Stomach (tissue), 4 donors: ENCODE measurements around the gene NTRK3.

Experiments used
- EP300 ChIP-seq: sonication (generic); formaldehyde crosslinking; IDR thresholded peaks from one replicate; pipeline ENCODE4 v1.6.1; 2017; ENCODE audit warnings: antibody characterized with exemption
- POLR2A ChIP-seq, 4 donors: fragments of 450-650 bp; IDR thresholded peaks; one replicate each; pipeline ENCODE4 v1.6.1; 2016; ENCODE audit warnings: antibody characterized with exemption in 4 of 4, control low read depth in 2 of 4, mild to moderate bottlenecking in 1 of 4, moderate library complexity in 1 of 4
- POLR2AphosphoS5 ChIP-seq, 3 donors: sonication (generic); formaldehyde crosslinking; IDR thresholded peaks; one replicate each; pipeline ENCODE4 v1.6.1; 2016; ENCODE audit warnings: antibody characterized with exemption in 3 of 3
- TF ChIP-seq, protein P1 (sequence below), 7 experiments: fragments of 450-650 bp in 4 of 7; fragments of 200-600 bp in 3 of 7; sonication (generic) in 3 of 7; IDR thresholded peaks; one replicate each; pipeline ENCODE4 v1.5.1; 2016 to 2019; ENCODE audit warnings: antibody characterized with exemption in 7 of 7, control low read depth in 2 of 7, mild to moderate bottlenecking in 1 of 7

DNA sequence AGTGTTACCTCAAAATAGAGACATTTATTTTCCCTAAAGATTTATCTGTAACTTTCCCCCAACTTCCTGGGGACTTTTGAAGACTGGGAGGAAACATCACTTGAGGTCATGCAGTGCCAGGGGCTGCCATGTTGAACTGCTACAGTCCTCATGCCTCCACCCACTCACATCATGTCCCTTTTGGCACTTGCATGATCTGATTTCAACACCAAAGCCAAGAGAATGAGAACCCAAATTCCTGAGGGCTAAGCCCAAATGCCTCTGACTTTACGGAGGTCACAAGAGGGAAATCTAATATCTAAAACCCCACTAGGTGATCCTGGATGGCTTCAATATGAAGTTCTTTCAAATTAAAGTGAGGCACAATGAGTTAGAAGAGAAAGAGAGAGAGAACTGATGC, 213.1 kb downstream of the NTRK3 start:
- TF ChIP-seq POLR2A (IDR thresholded peaks at IDR 0.05) (no peak), POLR2AphosphoS5 (IDR thresholded peaks at IDR 0.05) (no peak), EP300 (no peak)
- TF ChIP-seq, protein P1, sequence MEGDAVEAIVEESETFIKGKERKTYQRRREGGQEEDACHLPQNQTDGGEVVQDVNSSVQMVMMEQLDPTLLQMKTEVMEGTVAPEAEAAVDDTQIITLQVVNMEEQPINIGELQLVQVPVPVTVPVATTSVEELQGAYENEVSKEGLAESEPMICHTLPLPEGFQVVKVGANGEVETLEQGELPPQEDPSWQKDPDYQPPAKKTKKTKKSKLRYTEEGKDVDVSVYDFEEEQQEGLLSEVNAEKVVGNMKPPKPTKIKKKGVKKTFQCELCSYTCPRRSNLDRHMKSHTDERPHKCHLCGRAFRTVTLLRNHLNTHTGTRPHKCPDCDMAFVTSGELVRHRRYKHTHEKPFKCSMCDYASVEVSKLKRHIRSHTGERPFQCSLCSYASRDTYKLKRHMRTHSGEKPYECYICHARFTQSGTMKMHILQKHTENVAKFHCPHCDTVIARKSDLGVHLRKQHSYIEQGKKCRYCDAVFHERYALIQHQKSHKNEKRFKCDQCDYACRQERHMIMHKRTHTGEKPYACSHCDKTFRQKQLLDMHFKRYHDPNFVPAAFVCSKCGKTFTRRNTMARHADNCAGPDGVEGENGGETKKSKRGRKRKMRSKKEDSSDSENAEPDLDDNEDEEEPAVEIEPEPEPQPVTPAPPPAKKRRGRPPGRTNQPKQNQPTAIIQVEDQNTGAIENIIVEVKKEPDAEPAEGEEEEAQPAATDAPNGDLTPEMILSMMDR (IDR thresholded peaks at IDR 0.05): no peak
